SK-N-MC (cell line): ENCODE data around the gene GCK.

Experiments used
- EZH2 ChIP-seq: fragments of 200-600 bp; sonication (generic); IDR thresholded peaks from one replicate; pipeline ENCODE4 v1.6.1; 2017; ENCODE audit warnings: antibody characterized with exemption
- FOXP2 ChIP-seq: optimal IDR thresholded peaks from 2 replicates; pipeline ENCODE3; 2011; ENCODE audit warnings: mild to moderate bottlenecking, moderate library complexity; ENCODE audit not compliant: insufficient read depth; ENCODE audit errors: extremely low read length, control extremely low read depth
- POLR2AphosphoS5 ChIP-seq: IDR thresholded peaks from 2 replicates; pipeline ENCODE4 v1.6.1; 2012; ENCODE audit warnings: mild to moderate bottlenecking, low read depth, low read length, borderline replicate concordance

DNA sequence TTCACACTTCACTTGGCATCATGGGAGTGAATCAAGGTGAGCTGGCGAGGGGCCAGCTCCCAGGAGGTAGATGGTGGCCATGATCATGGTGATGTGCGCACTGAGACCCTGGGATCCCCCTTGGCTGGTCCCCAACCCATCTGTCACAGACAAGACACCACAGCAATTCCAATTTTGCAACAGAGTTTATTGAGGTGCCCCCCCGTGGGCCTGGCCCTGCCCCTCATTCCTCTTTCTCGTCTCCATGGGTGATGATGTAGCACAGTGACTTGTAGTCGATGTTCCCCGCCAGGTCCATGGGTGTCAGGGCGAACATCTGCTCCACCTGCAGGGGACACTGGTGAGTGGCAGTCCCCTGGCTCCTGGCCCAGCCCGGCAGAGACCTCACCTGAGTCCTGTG, 50.5 kb downstream of the GCK start:
- TF ChIP-seq POLR2AphosphoS5 (no peak), EZH2 (no peak), FOXP2 (no peak)
